Fibroblast of the conjunctiva (primary cell): Measurements from ENCODE around the gene NCOA7.
A peak's percentile ranks its signal among the peaks of the same experiment; 100 is the strongest.
"Not testable (repeated sequence)": the region's sequence is repeated elsewhere in the genome, so short reads cannot be mapped to it uniquely, and the experiment has no call there.

Experiments used
- DNase-seq: peaks from one replicate; pipeline ENCODE4 v3.0.0-alpha.2; 2010; ENCODE audit warnings: low read depth

NCOA7 gene

DNA sequence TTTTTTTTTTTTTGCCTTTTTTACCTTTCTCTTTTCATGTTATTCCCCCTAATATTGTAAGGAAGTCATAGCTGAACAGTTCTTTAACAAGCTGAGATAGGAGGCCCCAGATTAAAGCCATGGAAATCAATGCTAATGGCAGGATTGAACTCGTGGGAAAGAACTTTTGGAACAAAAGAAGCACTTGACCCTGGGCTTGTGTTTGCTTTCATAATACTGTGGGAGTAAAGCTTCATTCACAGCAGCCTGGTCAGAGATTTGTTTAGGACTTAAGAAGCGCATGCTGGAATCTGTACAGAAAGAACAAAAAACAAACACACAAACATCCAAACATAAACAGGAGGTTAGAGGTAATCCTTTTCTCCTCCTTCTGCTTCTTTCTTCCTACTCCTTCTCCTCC is 36.2 kb upstream of the NCOA7 start:
- no peak for DNase-seq

DNA sequence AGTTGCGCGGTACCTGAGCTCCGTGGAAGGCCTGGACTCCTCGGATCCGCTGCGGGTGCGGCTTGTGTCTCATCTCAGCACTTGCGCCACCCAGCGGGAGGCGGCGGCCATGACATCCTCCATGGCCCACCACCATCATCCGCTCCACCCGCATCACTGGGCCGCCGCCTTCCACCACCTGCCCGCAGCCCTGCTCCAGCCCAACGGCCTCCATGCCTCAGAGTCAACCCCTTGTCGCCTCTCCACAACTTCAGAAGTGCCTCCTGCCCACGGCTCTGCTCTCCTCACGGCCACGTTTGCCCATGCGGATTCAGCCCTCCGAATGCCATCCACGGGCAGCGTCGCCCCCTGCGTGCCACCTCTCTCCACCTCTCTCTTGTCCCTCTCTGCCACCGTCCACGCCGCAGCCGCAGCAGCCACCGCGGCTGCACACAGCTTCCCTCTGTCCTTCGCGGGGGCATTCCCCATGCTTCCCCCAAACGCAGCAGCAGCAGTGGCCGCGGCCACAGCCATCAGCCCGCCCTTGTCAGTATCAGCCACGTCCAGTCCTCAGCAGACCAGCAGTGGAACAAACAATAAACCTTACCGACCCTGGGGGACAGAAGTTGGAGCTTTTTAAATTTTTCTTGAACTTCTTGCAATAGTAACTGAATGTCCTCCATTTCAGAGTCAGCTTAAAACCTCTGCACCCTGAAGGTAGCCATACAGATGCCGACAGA is 31.4 kb upstream of the NCOA7 start:
- no peak for DNase-seq

DNA sequence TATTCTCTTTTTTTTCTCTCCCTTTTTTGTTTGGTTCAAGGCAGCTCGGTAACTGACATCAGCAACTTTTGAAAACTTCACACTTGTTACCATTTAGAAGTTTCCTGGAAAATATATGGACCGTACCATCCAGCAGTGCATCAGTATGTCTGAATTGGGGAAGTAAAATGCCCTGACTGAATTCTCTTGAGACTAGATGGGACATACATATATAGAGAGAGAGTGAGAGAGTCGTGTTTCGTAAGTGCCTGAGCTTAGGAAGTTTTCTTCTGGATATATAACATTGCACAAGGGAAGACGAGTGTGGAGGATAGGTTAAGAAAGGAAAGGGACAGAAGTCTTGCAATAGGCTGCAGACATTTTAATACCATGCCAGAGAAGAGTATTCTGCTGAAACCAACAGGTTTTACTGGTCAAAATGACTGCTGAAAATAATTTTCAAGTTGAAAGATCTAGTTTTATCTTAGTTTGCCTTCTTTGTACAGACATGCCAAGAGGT is 30.8 kb upstream of the NCOA7 start:
- no peak for DNase-seq

DNA sequence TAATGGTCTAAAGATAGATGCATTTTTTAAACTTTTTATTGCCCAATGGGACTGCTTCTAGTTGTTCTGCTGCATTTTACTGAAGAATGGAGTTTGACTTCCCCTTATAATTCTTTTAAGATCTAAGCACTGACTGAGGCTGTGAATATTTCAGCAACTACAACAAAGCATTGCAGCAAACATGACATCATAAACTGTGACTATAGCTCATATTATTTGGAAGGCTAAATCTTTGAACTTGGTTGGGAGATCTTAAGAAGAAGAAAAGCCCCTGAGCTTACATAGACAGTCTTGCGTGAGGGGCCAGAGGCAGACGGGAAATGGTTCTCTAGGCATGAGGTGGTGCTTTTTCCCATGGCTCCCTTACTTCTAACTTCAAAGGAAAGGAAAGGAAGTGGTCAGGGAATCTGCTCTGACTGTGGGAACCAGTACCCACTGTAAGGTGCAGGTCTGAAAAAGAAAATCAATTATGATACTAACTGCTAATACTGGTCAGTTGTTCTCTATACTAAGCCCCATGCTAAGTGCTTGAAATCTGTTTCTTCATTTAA is 26.6 kb upstream of the NCOA7 start:
- no peak for DNase-seq

DNA sequence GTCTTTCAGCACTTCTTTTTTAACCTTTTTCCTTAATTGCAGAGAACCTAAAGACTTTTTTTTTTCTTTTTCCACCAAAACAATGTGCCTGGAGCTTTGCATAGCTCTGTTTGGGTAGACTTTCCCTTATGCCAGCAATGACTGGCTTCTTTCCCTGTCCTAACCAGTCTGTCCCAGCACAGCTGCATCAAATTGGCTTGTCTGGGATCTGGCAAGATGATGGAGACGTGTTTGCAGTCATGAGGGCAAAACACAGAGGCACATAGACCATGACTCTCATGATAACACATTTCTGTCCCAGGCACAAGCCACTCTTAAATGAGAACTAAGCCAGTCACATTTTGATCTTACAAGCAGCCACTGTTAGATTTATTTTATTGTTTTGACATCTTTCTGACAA is 24.8 kb upstream of the NCOA7 start:
- no peak for DNase-seq

DNA sequence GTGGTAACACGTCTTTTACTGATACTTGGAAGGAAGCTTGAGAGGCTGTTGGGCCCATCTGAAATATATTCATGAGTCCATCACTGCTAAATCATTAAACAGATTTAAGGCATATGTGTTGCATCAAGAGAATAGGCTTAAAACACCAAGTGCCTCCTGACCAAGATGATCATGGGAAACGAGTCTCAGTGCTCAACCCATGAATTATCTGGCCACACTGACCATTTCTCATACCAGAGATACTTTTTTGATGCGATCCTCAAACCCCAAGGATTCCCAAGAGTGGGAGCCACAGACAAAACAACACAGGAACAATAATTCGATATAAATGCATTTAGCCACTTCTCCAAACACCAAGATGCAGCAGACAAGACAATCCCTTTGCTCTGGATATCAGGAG is 24.1 kb upstream of the NCOA7 start:
- no peak for DNase-seq

DNA sequence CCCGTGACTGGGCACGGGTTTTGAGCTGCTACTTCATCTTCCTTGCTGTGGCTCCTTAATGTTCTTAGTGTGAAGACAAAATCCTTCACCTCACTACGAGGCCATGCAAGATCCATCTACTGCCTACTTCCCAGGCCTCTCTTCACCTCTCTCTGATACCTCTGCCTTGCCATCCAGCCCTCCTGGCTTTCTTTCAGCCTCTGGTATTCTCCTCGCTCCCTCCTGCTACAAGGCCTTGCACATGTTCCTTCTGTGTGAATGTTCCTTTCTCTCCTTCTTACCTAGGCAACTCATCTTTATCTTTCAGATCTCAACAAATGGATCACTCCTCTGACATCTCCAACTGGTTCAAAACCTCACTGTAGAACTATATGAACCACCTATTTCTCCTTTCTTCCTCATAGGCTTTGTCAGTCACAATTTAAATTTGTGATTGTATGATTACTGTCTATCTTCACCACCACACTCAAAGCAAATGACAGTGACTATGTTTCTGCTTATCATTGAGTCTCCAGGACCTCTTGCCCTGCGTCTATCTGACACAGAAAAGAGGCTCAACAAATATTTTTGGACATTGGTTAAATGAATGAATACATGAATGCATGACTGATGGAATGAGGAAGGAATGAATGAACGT is 21.5 kb upstream of the NCOA7 start:
- DNase-seq: no peak

DNA sequence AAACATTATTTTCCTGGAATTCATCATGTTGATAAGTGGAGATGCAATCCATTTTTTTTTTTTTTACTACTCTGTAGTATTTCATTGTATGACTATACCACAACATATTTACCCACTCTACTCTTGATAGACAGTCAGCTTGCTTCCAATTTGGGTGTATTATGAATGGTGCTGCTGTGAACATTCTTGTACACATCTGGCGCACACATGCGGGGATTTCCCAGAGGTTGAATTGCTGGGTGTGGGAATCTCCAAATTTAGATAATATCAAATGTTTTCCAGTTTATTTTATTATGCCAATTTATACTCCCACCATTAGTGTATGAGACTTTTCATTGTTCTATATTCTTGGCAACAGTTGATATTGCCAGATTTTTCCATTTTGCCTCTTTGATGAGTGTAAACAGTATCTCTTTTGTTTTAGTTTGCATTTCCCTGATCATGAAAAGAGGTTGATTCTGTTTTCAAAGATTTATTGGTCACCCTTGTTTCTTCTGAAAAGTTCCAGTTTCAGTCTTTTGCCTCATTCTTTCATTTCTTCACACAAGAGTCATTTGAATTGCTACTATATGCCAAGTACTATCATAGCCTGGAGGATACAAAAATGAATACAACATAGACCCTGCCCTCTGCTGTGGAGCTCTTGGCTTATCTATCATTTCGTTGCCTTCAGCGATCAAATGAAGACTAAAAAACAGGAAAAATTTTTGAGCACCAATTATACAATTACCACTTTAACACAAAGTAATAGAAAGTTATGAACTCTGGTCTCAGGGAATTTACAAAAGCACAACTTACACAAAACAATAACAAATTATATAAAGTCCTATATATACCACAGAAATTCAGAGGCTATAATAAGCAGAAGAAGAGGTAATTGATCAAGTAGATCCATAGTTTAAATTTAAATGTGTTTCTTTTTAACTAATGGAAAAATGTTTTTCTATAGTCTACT is 17.1 kb upstream of the NCOA7 start:
- no peak for DNase-seq

DNA sequence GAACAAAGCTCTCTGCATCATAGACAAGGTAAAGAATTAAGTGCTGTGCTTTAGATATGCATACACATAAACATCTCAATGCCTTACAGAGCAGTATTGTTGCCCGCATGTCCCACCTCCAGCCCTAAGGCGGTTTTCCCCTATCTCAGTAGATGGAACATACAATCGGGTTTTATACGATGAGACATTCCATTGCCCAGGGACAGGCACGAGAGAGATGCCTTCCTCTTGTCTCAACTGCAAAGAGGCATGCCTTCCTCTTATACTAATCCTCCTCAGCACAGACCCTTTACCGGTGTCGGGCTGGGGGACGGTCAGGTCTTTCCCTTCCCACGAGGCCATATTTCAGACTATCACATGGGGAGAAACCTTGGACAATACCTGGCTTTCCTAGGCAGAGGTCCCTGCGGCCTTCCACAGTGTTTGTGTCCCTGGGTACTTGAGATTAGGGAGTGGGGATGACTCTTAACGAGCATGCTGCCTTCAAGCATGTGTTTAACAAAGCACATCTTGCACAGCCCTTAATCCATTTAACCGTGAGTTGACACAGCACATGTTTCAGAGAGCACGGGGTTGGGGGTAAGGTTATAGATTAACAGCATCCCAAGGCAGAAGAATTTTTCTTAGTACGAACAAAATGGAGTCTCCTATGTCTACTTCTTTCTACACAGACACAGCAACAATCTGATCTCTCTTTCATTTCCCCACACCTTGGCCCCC is 14.5 kb upstream of the NCOA7 start:
- DNase-seq: not testable (repeated sequence)

DNA sequence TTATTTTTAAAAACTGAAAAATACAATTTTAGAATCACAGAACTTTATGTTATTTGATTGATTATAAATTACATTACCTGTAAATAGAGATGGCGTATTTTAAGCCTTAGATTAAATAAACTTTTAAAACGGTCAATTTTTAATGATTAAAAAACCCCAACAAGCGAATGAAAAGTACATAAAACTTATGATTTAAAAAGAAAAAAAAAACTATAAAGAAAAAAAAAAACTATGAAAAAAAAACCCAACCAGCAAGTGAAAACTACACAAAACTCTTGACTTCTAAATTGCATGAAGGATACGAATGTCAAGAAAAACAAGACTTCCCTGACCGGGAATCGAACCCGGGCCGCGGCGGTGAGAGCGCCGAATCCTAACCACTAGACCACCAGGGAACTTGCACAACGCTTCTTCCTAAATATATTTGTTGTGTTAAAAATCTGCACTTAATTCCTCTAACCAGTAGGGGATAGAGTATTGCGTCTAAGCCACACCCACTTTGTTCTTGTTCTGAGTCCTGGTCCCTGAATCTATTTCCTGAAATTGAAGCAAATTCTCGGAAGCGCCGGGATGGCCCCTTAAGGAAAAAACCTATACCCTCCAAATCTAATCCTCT is 10.7 kb upstream of the NCOA7 start:
- DNase-seq: peak; percentile 94

DNA sequence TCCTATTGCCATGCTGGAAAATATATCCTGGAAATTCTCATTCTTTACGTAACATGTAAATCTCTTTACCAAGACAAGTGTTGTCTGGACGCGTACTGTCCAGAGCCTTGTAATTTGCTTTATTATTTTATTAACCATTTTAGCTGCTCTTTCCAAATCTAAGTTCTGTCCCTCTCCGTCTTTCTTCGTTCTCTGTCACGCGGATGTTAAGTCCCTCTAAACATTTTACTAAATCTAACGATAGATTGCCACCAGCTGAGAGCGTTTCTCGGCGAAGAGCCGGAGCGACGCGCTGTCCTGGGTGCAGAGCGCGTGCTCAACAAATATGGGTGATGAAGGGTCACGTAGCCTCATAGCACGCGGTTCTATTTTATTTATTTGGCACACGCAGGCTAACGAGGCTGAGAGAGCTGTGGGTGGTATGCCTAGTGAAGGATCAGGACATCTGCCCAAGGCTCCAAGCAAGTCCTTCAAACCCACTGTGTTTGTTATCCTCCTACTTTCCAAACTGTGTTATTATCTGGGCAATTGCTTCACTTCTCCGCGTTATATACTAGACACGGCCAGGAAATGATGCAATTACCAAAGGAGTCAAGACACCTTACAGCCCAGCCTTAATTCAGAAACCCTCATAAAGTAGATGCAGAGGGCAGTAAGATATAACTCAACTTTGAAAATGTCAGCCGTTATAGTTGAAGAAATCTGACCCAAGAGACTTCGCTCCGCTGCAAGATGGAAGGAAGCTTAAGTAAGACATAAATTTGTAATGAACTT is 10.0 kb upstream of the NCOA7 start:
- peak; percentile 91 for DNase-seq

DNA sequence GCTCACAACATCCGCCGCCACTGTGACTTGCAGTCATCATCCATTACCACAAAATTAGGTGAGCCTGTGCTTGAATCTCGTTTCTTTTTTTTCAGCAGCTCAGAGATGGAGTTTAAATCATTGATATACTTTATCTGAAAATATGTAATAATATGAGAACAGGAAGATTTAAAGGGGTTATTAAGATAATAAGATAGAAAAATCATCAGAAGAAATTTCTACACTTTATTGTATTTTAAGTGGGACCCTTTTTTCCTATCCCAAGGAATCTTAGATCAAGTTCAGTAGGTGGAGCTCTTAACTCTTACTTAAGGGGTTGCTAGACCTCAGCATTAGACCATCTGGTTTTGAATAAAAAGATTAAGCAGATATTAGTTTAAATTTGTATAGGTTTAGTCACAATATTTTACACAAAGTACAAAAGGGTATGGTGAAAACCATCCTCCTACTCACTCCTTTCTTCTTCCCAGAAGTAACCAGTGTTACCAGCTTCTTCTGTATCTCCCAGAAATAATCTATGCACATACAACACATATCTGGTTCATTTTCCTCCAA is 9.4 kb upstream of the NCOA7 start:
- no peak for DNase-seq

DNA sequence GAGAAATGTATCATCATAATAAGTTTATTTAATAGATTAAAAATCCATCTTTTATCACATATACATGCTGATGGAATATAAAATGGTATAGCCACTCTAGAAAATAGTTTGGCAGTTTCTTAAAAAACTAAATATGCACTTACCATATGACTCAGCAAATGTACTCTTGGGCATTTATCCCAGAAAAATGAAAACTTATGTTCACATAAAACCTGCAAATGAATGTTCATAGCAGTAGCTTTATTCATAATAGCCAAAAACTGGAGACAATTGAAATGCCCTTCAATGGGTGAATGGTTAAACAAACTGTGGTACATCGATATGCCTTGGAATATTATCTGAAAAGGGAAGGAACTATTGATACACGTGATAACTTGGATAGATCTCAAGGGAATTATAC is 6.4 kb upstream of the NCOA7 start:
- DNase-seq: no peak

DNA sequence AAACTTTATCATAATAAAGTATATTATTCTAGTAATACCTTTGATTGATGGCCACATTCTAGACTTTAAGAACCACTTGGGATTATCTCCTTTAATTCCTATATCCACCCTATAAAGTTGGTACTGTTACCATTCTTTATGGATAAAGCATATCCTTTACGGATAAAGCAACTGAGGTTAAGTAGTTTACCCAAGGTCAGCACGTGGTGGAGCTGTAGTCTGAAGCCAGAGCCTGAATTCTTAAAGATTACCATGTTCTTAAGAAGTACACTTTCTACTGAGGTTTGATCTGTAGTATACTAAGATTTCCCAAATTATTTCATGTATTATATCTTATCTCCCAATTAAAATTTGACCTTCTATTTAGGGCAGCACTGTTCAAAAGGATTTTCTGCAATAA is 3.0 kb upstream of the NCOA7 start:
- DNase-seq: no peak

DNA sequence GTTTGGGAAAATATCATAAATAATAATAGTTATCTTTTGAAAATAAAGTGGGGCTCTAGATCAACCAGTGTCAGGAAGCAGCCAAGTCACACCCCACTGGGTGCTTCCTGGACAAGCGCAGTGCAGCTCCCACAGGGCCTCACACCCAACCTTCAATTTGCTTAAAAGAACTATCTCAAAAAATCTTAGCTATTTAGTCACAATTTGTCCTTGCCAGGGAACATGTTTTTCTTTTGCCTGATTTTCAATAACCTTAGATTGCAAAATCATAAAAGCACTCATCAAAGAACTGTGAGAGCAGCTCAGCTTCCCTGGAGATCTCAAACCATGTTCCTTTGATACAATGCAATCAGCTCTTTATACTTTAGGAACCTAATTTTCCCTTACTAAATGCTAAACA is 1.6 kb upstream of the NCOA7 start:
- no peak for DNase-seq

DNA sequence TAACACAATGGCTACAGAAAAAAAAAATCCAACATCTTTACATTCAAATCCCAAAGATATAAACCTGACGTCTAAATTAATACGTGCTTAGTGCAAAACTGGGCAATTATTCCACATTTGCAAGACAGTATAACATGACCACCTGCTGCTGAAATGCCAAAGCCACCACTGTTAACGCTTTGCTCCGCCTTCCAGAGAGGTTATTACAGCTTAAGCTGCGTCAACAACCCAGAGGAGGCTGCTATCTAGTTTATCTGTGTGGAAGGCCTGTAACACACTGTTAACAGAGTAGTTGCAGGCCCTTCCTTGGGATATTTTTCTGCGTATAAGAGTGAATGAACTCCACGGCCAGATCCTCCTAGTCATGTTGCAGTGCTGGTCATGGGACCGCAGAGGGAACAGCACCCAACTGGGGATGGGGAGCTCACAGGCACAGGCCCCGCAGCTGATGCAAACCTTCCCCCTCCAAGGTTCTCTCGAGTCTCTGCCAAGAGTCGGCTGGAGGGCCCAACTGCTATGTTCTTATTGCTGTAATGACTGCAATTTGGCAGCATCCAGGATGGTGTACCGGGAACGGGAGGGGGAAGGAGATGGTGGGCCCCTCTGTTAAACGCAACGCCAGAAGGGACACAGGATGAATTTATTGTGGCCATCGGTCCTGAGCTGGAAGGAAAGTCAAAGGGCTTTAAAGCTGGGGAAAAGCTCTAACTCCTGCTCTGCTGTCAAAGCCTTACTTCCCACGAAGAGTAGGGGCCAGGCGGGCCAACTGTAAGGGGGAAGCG is 993 bp upstream of the NCOA7 start:
- no peak for DNase-seq

DNA sequence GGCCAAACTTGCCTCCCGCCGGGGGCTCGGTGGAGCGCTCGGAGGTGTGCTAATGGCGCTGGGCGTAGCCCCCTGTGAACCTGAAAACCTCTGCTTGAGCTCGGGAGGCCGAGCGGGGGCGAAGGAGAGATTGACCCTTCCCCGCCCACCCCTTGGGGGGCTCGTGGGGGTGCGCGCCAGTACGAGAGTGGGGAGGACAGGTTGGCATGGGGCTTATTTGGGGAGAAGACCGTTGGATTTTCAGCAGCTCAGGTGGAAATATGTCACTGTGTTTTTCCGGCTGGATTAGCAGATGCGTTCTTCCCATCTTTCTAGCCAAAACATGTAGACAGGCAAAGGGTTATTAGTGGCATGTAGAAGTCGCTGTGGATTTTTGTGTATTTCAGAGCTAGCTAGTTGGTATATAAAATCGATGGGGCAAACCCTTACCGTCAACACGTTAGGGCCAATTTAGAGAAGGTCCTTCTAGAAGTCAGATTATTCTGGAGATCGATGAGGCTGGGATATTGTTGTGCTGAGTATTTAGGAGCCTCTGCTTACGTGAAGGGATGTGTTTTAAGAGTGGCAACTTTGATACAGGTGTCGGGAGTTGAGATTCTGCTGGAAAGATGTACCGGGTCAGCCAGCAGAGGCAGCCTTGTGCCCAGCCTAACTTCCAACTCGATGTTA is 525 bp downstream of the NCOA7 start:
- no peak for DNase-seq

DNA sequence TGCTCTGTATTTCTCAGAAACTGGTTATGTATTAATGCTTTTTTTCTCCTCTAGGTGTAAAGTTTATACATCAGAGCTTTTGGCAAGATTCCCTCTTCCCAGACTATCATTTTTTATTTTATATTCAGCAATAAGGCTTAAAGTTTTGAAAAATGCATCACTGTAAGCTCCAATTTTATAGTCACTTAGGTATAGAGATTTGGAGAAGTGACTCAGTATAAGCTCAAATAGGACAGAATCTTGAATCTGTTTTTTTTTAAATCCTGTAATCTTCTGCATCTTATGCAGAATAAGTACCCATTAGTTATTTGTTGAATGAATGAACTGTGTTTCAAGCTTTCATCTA is 1.0 kb downstream of the NCOA7 start:
- DNase-seq: no peak

DNA sequence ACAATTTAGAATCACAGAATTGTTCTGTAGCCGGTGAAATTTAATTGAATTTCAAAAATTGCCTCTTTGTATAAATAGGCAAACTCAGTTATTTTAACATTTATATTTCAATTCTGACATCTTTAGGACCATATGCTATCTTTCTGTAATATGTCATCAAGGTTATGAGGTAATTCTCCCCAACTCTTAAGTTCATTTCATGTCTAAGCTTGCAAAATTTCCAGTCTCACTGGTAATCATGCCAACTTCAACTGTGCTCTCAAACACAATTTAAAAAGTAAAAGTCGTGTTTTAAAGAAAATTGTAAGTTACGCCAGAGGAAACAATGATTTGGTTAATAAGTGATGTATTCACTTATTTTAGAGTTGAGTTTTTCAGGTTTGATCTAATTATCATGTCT is 1.4 kb downstream of the NCOA7 start:
- no peak for DNase-seq
